Inferior parietal cortex (tissue), 1 donor: ENCODE measurements around the gene LARP4B.
A peak's percentile ranks its signal among the peaks of the same experiment; 100 is the strongest.

Experiments
- DNase-seq: peaks from one replicate; pipeline ENCODE4 v3.0.0-alpha.2; 2016; ENCODE audit errors: extremely low spot score

The LARP4B gene

DNA sequence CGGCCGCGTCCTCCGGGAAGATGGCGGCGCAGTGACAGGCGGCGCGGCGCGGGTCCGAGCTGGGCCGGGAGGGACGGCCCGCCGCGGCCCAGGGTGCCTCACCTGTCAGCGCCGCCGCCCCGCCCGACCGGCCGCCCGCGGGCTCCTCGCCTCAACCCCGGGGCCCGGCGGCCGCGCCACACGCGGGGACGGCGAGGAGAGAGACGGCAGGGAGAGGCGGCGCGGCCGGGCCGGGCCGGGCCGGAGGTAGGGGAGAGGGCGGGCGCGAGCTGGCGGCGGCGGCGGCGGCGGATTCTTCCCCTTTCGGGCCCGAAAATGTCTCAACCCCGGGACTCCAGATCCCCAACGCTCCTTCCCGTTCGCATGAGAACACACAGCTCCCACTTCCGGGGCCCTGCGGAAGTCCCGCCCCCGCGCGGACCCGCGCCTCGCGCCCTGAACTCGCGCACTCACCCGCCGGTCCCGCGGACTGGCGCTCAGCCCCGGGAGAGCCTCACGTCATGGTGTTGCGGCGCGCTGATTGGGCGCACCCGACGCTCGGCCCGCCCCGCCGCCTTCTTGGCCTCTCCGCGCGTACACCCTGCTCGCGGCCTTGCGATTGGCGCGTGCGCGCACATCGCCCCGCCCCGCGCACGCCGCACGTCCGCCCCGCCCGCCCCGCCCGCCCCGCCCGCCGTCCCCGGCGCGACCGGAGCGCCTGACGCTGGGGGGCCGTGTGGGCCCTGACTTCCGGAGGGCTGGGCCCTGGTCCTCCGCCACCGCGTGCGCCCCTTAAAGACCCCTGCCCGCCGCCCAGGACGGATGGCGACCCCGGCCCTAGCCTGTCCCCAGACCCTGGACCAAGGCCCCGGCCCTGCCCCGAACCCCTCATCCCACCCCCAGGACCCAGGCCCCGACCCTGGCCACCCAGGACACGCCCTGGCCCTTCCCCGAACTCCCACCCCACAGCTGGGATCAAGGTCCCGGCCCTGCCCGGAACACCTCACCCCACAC, at the start of gene LARP4B:
Gene LARP4B (minus strand): TSS at position 380 of the 993 bp plus-strand sequence. CDS start 45,984 bp downstream, outside the sequence.
- peak; percentile 97 for DNase-seq

DNA sequence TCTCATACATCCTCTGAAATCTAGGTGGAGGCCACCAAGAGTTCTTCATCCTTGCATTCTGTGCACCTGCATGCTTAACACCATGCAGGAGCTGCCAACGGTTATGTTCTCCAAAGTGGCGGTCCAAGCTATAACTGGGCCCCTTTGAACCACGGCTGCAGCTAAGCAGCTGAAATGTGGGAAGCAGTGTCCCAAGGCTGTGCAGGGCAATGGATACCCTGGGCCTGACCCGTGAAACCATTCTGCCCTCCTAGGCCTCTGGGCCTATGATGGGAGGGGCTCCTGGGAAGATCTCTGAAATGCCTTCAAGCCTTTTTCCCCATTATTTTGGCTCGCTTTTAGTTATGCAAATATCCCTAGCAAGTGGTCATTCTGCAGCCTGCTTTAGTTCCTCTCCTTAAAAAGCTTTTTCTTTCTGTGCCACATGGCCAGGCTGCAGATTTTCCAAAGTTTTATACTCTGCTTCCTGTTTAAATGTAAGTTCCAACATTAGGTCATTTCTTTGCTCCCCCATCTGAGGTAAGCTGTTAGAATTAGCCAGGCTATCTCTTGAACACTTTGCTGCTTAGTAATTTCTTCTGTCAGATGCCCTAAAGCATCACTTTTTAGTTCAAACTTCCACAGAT, 49.1 kb upstream of the LARP4B start:
- no peak for DNase-seq

GRCh38 chr10:978826-979421, 47.4 kb upstream of the LARP4B start:
- DNase-seq, result no peak

GRCh38 chr10:976316-976715, 44.8 kb upstream of the LARP4B start:
- no peak for DNase-seq

DNA sequence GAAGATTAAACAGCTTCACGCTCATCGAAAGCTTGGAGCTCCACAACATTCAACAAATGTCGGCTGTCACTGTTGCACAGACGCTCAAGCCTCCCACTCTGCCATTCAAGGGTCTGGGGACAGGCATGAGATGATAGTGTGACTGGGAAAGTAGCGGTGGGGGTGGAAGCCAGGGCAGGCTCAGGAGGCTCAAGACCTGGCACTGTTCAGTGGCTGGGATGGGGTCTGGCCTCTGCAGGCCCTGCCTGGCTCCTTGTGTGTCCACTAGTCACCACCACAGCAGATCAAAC, 43.2 kb upstream of the LARP4B start:
- no peak for DNase-seq

DNA sequence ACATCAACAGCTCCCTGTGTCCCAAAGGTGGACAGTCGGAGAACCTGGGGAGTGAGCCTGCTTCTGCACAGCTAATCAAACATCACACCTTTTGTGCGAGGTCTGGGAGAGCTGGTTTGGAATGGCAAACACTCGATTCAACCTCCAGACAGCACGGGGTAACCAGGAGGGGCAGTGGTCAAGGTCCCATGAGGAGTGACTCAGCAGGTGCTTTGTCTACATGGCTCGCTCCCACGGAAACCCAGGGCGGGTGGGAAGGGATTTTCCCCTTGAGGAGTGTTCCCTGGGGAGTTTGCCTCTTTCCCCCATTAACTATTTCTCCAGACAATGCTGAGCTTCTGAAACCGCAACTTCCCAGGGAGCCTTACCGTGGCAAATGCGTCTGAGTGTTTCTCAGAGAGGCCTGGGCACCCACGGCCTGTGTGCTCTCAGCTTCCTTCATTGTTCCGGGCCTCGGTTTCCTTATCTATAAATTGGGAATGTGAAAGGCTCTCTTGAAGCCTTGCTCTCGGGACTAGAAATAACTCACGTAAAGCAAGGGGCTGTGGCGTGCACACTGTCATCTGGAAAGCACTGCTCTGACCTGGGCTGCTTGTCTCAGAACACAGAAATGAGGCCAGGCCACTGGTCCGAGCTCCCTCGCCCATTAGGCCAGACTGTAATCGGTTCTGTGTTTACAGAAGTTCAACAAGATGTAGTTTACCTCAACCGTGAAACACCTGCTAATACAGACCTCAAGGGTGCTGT, 42.7 kb upstream of the LARP4B start:
- DNase-seq, result no peak

DNA sequence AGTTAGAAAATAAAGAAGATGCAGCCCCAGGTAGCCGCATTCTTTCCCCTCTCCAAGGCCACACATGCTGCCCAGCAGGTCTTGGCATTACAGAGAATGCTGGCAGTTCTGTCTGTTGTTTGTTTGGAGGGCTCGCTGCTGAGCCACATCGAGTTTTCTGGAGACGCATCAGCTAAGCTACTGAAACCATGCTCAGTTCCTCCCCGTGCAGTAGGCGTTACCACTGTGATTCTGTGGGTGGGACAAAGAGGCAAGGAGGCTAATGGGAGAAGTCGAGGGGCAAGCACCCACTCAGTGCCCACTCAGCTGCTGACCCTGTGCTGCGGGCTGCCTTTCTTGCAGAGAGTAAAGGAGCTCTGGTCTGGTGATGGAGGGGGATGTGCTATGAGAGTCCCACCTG, 41.3 kb upstream of the LARP4B start:
- DNase-seq, result no peak

GRCh38 chr10:971613-972012, 40.1 kb upstream of the LARP4B start:
- DNase-seq, result no peak

DNA sequence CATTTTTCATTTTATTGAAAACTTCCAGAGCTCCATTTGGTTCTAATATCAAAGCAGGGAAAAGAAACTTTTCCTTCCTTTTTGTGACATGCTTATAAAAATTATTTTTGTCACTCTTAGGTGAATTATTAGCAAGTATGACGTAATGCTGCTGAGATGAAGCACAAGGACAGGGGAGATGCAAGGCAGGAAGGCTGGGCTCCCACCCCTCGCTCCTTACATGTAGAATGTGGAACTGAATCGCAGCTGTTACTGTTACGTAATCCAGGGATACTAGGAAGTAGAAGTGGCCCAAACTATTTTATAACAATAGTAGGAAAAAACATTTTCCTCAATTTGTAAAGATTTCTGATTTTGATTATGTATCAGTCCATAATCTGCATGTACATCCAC, 39.6 kb upstream of the LARP4B start:
- no peak for DNase-seq

- no peak for DNase-seq
Observed at GRCh38 chr10:970311-971149, 39.0 kb upstream of the LARP4B start.

GRCh38 chr10:969473-970150, 38.1 kb upstream of the LARP4B start:
- no peak for DNase-seq

DNA sequence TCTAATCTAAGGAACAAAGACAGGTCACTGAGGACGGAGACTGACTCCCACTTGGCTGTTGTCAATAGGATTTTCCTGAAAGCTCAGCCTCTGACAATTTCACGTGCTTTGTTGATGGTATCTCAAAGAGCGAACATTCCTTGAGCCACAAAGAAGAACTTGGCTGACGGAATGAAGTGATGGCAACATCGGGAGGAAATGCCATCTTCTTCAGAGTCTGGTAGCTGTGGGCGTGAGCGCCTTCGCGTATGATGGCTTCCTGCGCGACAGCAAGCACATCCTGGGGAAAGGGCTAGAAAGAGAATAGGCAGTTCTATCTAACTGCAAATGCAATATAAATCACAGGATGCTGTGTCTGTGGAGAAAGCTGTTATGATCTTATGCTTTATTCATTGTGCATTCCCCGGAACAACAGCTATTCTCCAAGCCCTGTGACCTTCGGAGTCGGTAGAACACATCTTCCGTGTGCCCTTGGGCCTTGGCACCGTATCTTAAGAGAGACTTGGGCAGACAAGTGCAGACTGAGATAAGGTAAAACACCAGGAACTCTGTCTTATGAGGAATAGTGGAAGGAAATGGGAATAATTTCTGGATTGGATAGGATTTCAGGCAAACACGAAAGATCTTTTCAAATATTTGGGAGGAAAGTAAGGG, 37.2 kb upstream of the LARP4B start:
- DNase-seq, result no peak

DNA sequence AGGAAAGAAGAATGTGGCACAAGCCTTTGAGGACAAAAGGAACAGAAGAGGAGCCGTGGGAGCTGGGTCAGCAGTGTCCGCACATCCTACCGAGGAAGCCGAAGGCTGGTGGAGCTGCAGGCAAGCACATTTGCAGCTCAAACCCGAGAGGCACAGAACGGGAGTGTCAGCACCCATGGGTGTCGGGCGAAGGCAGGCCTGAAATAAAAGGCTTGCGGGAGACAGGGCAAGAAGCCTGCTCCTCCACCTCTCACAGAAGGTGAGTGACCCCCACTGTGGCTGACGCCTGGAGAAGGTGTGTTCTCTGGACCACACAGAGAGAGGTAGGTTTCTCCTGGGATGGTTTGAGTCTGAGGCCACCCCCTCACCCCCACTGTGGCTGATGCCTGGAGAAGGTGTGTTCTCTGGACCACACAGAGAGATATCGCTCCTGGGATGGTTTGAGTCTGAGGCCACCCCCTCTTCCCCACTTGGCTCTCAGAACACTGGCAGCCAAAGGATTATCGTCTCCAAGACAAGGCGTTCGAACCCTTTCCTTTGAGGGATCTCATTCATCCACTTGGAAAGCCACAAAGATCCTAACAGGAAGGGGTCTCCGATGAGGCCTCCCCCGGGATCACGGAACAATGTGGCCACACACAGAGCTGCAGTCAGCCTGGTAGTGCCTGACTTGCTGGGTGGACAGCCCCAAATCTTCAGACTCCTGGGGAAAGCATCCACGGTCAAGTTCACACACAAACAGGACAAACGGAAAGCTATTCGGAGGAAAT, 35.1 kb upstream of the LARP4B start:
- DNase-seq, result no peak

DNA sequence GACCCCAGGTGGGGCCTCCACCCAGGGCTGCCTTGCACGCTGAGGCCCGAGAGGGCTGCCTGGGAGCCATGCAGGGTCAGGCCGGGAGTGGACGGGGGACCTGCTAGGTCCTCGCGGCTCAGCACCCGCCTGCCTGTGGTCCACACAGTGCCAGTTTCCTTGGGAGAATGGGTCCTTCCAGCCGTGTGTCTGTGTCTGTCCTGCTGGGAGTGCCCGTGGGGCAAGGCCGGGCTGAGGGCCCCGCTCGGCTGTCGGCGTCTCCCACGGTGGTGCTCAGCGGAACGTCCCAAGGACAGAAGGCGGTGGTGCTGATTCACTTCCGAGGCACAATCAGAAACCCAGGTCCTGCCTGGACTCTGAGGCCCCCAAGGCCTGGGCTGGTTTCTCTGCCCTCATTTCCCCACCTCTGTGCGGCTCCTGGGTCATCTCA, 33.5 kb upstream of the LARP4B start:
- DNase-seq, result no peak

DNA sequence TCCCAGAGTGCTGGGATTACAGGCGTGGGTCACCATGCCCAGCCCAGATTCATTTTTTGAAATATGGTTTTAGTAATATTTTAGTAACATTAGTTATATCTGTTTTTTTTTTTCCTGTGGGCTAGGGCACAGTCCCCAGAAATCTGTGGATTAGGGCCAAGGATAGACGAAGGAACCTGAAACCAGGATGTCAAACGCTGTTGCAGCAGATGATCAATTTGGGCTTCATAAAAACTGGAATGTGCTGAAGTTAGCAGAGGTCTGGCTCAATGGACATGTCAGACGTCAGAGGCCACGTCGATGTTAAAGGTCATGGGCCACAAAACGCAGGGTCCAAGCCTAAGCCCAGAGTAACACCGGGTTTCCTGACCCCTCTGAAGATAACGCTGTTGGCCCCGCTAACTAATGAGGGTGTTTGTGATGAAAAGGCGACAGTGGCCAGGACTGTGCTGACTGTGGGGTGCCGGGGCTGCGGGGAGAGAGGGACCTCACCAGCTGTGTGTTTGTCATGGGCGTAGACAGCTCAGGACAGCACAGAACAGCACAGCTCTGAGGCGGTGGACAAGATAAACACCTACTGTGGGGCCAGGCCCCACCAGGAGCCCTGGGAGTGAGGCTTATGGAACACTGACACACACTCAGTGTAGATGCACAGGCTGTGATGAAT, 32.9 kb upstream of the LARP4B start:
- no peak for DNase-seq

- DNase-seq, result no peak
Observed at GRCh38 chr10:963655-964054, 32.1 kb upstream of the LARP4B start.

DNA sequence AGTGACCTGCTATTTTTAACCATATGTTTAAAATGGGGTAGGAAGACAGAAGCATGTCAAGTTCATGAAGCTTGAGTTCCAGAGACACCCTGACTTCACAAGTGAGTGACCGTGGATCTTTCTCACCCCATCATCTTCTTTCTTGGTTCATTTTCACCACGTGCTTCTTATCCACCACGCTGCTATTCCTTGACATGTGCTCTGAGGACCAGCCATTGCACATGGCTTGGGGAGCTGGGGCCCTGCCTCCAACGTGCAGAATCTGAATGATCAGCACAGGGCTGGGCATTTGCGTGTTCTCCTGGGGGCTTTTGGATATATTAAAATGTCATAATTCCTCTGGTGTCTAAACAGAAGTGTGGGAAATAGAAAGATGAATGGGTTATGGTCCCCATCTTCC, 31.7 kb upstream of the LARP4B start:
- DNase-seq, result no peak

- no peak for DNase-seq
Observed at GRCh38 chr10:962342-962741, 30.8 kb upstream of the LARP4B start.

- no peak for DNase-seq
Observed at GRCh38 chr10:958856-959255, 27.4 kb upstream of the LARP4B start.
